ENCODE results near the gene DYSF. TPM values are rescaled to one million over a fixed set of nuclear protein-coding genes. Genes with fewer than 3 reads are reported as not detected.

The DYSF gene
- polyA plus RNA-seq, 1 experiment, result 1.3 TPM

DNA sequence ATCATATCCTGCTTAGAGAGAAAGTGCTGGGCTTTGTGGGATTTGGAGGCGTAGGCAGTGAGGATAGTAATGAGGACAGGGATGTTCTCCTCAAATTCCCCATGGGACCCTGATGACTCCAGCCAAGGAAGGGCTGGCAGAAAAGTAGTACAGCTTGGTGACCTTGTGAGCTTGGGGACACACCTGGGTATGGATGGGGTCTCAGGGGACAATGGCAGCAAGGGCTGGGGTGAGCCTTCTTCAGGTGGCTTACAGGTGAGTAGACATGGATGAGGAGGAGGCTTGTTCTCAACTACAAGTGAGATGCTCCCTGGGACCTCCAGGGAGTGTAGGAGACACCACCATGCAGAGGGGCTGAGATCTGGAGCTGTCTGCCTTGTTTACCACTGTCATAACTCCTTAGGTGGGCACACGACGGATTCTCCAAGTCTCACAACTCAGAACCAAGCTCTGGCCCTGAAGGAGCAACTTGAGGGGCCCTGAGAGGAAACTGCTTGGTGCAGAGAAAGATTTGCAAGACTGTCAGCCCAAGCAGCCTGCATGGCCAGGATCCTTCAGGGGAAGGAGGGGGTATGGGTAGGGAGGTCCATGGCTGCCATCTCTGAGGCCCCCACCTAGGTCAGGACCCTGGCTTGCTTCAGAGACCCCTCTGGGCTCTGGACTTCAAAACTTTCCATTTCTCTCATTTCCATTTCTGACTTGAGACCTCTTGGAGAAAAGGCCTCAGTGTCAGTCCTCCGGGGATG lies 262.8 kb downstream of the DYSF start:
- Histone ChIP-seq H3K36me3 (ENCODE audit: control insufficient read depth, insufficient read depth, low read length) (no peaks in the 10 kb centered on the region; the same call in 1 of the 2 replicates), H3K4me3 (ENCODE audit: low read depth, low read length) (no peak overlapping the region), H3K27me3 (ENCODE audit: control insufficient read depth, insufficient read depth, low read length) (no peaks in the 10 kb centered on the region; the same call in none of the 2 replicates)
- ChIA-PET CTCF (no interaction called here), POLR2A (no interaction called here)
- DNase-seq (ENCODE audit: low read depth), result no peak
- TF ChIP-seq, protein P1, sequence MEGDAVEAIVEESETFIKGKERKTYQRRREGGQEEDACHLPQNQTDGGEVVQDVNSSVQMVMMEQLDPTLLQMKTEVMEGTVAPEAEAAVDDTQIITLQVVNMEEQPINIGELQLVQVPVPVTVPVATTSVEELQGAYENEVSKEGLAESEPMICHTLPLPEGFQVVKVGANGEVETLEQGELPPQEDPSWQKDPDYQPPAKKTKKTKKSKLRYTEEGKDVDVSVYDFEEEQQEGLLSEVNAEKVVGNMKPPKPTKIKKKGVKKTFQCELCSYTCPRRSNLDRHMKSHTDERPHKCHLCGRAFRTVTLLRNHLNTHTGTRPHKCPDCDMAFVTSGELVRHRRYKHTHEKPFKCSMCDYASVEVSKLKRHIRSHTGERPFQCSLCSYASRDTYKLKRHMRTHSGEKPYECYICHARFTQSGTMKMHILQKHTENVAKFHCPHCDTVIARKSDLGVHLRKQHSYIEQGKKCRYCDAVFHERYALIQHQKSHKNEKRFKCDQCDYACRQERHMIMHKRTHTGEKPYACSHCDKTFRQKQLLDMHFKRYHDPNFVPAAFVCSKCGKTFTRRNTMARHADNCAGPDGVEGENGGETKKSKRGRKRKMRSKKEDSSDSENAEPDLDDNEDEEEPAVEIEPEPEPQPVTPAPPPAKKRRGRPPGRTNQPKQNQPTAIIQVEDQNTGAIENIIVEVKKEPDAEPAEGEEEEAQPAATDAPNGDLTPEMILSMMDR (IDR thresholded peaks at IDR 0.05; ENCODE audit: insufficient read depth, low read depth, low read length), result no peak

DNA sequence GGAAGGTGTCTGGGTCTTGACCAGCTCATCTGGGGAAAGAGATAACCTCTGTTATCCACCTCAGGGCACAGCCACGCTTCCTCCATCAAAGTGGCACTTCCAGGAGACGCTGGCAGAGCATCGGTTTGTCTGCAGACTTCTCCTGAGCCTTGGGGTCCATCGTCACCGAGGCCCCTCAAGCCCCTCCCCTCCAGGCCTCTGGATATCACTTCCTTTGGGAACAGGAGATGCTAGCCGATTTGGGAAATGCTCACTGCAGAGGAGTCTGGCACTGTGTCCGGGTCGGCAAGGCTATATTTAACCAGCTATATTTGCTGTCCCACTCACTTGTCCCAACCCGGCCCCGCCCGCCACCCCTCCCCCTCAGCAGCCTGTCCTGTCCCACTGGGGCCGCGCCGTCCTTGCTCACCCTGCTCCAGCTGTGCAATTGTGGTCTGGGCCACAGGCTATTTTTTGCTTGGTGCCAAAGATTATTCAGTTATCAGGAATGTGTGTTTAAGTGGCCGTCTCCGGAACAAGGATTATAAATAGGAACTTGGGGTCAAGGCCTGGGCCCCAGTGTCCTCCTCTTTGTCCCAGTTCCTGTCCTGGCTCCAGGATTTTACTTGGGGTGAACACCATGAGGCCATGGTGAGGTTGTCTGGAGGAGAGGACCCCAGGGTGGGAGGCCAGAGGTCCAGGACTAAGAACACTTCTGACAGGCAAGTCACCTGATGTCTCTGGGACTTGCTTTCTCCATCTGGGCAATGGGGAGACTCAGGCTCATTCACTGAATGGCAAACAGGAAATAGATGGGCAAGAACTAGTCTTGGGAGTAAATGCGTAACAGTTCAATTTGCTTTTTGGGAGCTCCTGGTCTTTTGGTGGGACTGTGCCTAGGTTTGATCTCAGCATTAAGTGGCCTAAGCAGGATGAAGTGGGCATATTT lies 263.6 kb downstream of the DYSF start:
- Histone ChIP-seq H3K27me3 (ENCODE audit: control insufficient read depth, insufficient read depth, low read length) (no peaks in the 10 kb centered on the region; the same call in none of the 2 replicates), H3K4me3 (ENCODE audit: low read depth, low read length) (no peak overlapping the region), H3K36me3 (ENCODE audit: control insufficient read depth, insufficient read depth, low read length) (no peaks in the 10 kb centered on the region)
- CTCF ChIA-PET, result interaction anchor here (1.4 kb wide), 1 partner anchor 79 kb away, joined by 3 read pairs; no protein-coding TSS in a partner anchor
- TF ChIP-seq, protein P1 (IDR thresholded peaks at IDR 0.05; ENCODE audit: insufficient read depth, low read depth, low read length), result no peak
- POLR2A ChIA-PET, result interaction anchor here (0.6 kb wide), 1 partner anchor 28 kb away, joined by 3 read pairs; no protein-coding TSS in a partner anchor
- DNase-seq (ENCODE audit: low read depth), result peak; percentile 85

DNA sequence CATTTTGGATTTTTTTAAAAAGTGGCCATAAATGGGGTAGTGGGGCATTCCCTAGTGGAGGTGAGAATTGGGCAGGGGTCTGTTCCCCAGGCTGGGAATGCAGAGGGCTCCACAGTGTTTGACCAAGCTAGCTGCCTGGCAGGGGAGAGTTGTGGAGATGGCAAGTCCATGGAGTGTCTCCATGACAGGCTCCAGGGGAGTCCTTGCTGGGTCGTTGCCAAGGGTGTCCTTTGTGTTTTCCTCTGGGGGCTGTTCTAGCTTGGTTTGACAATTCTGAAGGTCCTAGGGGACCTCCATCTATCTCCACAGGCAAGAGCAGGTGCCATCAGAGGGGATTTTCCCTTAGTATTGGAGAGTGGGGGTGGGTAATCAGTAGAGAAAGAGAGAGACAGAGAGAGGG lies 265.3 kb downstream of the DYSF start:
- no peak for DNase-seq (ENCODE audit: low read depth)
- Histone ChIP-seq H3K4me3 (ENCODE audit: low read depth, low read length) (no peak overlapping the region), H3K36me3 (ENCODE audit: control insufficient read depth, insufficient read depth, low read length) (no peaks in the 10 kb centered on the region), H3K27me3 (ENCODE audit: control insufficient read depth, insufficient read depth, low read length) (peaks cover 2% of the 10 kb centered on the region)
- CTCF ChIA-PET, result interaction anchor here (0.6 to 1.6 kb wide), 4 partner anchors 12 to 208 kb away, joined by 3 to 7 read pairs (median 4); no protein-coding TSS in a partner anchor
- TF ChIP-seq, protein P1 (IDR thresholded peaks at IDR 0.05; ENCODE audit: insufficient read depth, low read depth, low read length), result no peak
- POLR2A ChIA-PET, result no interaction called here

- CTCF ChIA-PET, result interaction anchor here (0.6 to 1.6 kb wide), 4 partner anchors 11 to 207 kb away, joined by 3 to 7 read pairs (median 3); no protein-coding TSS in a partner anchor
- no peak for DNase-seq (ENCODE audit: low read depth)
- TF ChIP-seq, protein P1 (IDR thresholded peaks at IDR 0.05; ENCODE audit: insufficient read depth, low read depth, low read length), result no peak
- Histone ChIP-seq H3K4me3 (ENCODE audit: low read depth, low read length) (no peak overlapping the region), H3K36me3 (ENCODE audit: control insufficient read depth, insufficient read depth, low read length) (no peaks in the 10 kb centered on the region), H3K27me3 (ENCODE audit: control insufficient read depth, insufficient read depth, low read length) (peaks cover 2% of the 10 kb centered on the region)
- POLR2A ChIA-PET, result no interaction called here
These were observed 266.3 kb downstream of the DYSF start for GRCh38 chr2:71719520-71720282.
